ENCODE results near the gene ATG9B. TPM values are rescaled to one million over a fixed set of nuclear protein-coding genes. Genes with fewer than 3 reads are reported as not detected.

ATG9B gene
- total and polyA plus RNA-seq, 9 of the 15 experiments (the other 6 are each of a cell fraction or from before 2014, with no cell fraction given), result 0.29 to 8.0 (median 2.1) TPM

- no peak; the same call in 1 of the 2 replicates for TF ChIP-seq MGA (IDR thresholded peaks at IDR 0.05)
- TF ChIP-seq ZFX (CRISPR knock-in tag; IDR thresholded peaks at IDR 0.05), result no peak
- TF ChIP-seq BRD9 (IDR thresholded peaks at IDR 0.05; ENCODE audit: low read depth, partially characterized antibody), result no peak
- TF ChIP-seq, protein P1, sequence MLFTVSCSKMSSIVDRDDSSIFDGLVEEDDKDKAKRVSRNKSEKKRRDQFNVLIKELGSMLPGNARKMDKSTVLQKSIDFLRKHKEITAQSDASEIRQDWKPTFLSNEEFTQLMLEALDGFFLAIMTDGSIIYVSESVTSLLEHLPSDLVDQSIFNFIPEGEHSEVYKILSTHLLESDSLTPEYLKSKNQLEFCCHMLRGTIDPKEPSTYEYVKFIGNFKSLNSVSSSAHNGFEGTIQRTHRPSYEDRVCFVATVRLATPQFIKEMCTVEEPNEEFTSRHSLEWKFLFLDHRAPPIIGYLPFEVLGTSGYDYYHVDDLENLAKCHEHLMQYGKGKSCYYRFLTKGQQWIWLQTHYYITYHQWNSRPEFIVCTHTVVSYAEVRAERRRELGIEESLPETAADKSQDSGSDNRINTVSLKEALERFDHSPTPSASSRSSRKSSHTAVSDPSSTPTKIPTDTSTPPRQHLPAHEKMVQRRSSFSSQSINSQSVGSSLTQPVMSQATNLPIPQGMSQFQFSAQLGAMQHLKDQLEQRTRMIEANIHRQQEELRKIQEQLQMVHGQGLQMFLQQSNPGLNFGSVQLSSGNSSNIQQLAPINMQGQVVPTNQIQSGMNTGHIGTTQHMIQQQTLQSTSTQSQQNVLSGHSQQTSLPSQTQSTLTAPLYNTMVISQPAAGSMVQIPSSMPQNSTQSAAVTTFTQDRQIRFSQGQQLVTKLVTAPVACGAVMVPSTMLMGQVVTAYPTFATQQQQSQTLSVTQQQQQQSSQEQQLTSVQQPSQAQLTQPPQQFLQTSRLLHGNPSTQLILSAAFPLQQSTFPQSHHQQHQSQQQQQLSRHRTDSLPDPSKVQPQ (CRISPR knock-in tag; IDR thresholded peaks at IDR 0.05; ENCODE audit: borderline replicate concordance), result no peak
- TF ChIP-seq SMARCE1 (IDR thresholded peaks at IDR 0.05), result peak; percentile 71
- TF ChIP-seq HDAC3 (IDR thresholded peaks at IDR 0.05; ENCODE audit: borderline replicate concordance, partially characterized antibody), result no peak
- TF ChIP-seq DLX4 (CRISPR knock-in tag; IDR thresholded peaks at IDR 0.05), result no peak
- peak in 1 of 2 experiments; percentile 11; a peak in 1 of 4 replicates for TF ChIP-seq TRIM24 (IDR thresholded peaks at IDR 0.05)
- TF ChIP-seq CHD4 (IDR thresholded peaks at IDR 0.05; ENCODE audit: insufficient read depth, insufficient replicate concordance, low read depth, low read length, poor library complexity, severe bottlenecking), result no peak
Measured at GRCh38 chr7:151003572-151003971, 20.7 kb downstream of the ATG9B start (continued).
